GM12878 (cell line): Measurements from ENCODE around the gene GDNF. TPM values are rescaled to one million over a fixed set of nuclear protein-coding genes. Genes with fewer than 3 reads are reported as not detected.
A peak's percentile ranks its signal among the peaks of the same experiment; 100 is the strongest.

ENCODE experiments used
- ATF7 ChIP-seq: fragments of 450-650 bp; IDR thresholded peaks from 2 replicates; pipeline ENCODE4 v1.6.1; 2016; ENCODE audit warnings: low read depth, mild to moderate bottlenecking
- BACH1 ChIP-seq: fragments of 450-650 bp; IDR thresholded peaks from 2 replicates; pipeline ENCODE4 v1.6.1; 2017; ENCODE audit warnings: mild to moderate bottlenecking, borderline replicate concordance
- BHLHE40 ChIP-seq, 2 experiments: fragments of 450-650 bp in 1 of 2; IDR thresholded peaks; 2 replicates each; pipeline ENCODE4 v1.6.1; 2011 to 2017; ENCODE audit warnings: low read depth in 2 of 2, borderline replicate concordance in 1 of 2, improper control_type of control experiment in 1 of 2, low read length in 1 of 2, mild to moderate bottlenecking in 1 of 2
- CTCF ChIP-seq, 3 experiments: IDR thresholded peaks in 2 of 3; conservative IDR thresholded peaks in 1 of 3; 2 replicates each; pipeline ENCODE4 v1.5.1; 2011; ENCODE audit warnings: low read depth in 3 of 3, low read length in 3 of 3, mild to moderate bottlenecking in 3 of 3, control low read depth in 2 of 3, moderate library complexity in 2 of 3, inconsistent platforms in 1 of 3, mixed read lengths in 1 of 3; ENCODE audit not compliant: control insufficient read depth in 2 of 3, insufficient read depth in 1 of 3; ENCODE audit errors: extremely low read depth in 1 of 3
- DPF2 ChIP-seq: fragments of 450-650 bp; IDR thresholded peaks from 2 replicates; pipeline ENCODE4 v1.6.1; 2017; ENCODE audit warnings: mild to moderate bottlenecking
- EP300 ChIP-seq, 2 experiments: fragments of 150-350 bp in 1 of 2; IDR thresholded peaks; 2 replicates each; pipeline ENCODE4 v1.6.1; 2011 to 2012; ENCODE audit warnings: low read depth in 2 of 2, low read length in 2 of 2, borderline replicate concordance in 1 of 2, improper control_type of control experiment in 1 of 2, inconsistent platforms in 1 of 2; ENCODE audit not compliant: control insufficient read depth in 1 of 2
- ETV6 ChIP-seq, 2 experiments: fragments of 450-650 bp in 1 of 2; IDR thresholded peaks in 1 of 2; conservative IDR thresholded peaks in 1 of 2; 2 replicates each; pipeline ENCODE4 v1.6.1; 2014; ENCODE audit warnings: antibody characterized with exemption in 1 of 2, borderline replicate concordance in 1 of 2, low read depth in 1 of 2, mild to moderate bottlenecking in 1 of 2, moderate library complexity in 1 of 2
- FOXM1 ChIP-seq: IDR thresholded peaks from 2 replicates; pipeline ENCODE4 v1.6.1; 2012; ENCODE audit warnings: low read depth, mild to moderate bottlenecking, inconsistent platforms, low read length, moderate library complexity
- HDAC6 ChIP-seq: fragments of 200-600 bp; sonication (generic); IDR thresholded peaks from one replicate; pipeline ENCODE4 v1.8.0; 2017; ENCODE audit warnings: antibody characterized with exemption; ENCODE audit not compliant: unreplicated experiment
- HDGF ChIP-seq: fragments of 450-650 bp; IDR thresholded peaks from 2 replicates; pipeline ENCODE4 v1.6.1; 2016; ENCODE audit warnings: antibody characterized with exemption
- IKZF1 ChIP-seq: fragments of 450-650 bp; conservative IDR thresholded peaks from 2 replicates; pipeline ENCODE4 v1.6.1; 2017; ENCODE audit warnings: antibody characterized with exemption, mild to moderate bottlenecking
- IKZF2 ChIP-seq, 2 experiments: fragments of 450-650 bp; IDR thresholded peaks; 2 replicates each; pipeline ENCODE4 v1.6.1; 2017; ENCODE audit warnings: mild to moderate bottlenecking in 2 of 2, moderate library complexity in 2 of 2
- IRF4 ChIP-seq: IDR thresholded peaks from 2 replicates; pipeline ENCODE4 v1.6.1; 2011; ENCODE audit warnings: low read depth, low read length
- KAT2A ChIP-seq: conservative IDR thresholded peaks from 2 replicates; pipeline ENCODE4 v1.6.1; 2011; ENCODE audit warnings: low read depth, low read length; ENCODE audit not compliant: control insufficient read depth
- NFIC ChIP-seq: IDR thresholded peaks from 2 replicates; pipeline ENCODE4 v1.6.1; 2012; ENCODE audit warnings: low read depth, mild to moderate bottlenecking, inconsistent platforms, low read length, moderate library complexity
- NFYA ChIP-seq: IDR thresholded peaks from 2 replicates; pipeline ENCODE4 v1.6.1; 2011; ENCODE audit warnings: low read depth, mild to moderate bottlenecking, low read length, improper control_type of control experiment, borderline replicate concordance
- NFYB ChIP-seq: IDR thresholded peaks from 2 replicates; pipeline ENCODE4 v1.6.1; 2011; ENCODE audit warnings: low read depth, mild to moderate bottlenecking, low read length, improper control_type of control experiment, moderate library complexity; ENCODE audit not compliant: insufficient read depth
- NR2F1 ChIP-seq: fragments of 450-650 bp; conservative IDR thresholded peaks from 2 replicates; pipeline ENCODE4 v1.6.1; 2017; ENCODE audit warnings: mild to moderate bottlenecking
- PAX5 ChIP-seq: IDR thresholded peaks from 2 replicates; pipeline ENCODE4 v1.6.1; 2011; ENCODE audit warnings: low read depth, low read length, borderline replicate concordance
- RAD21 ChIP-seq: IDR thresholded peaks from 2 replicates; pipeline ENCODE4 v1.6.1; 2011; ENCODE audit warnings: mild to moderate bottlenecking, low read depth, low read length, moderate library complexity; ENCODE audit not compliant: insufficient read depth
- RBBP5 ChIP-seq: fragments of 200-600 bp; sonication (generic); conservative IDR thresholded peaks from 2 replicates; pipeline ENCODE4 v1.6.1; 2016
- RFX5 ChIP-seq: IDR thresholded peaks from 2 replicates; pipeline ENCODE4 v1.6.1; 2011; ENCODE audit warnings: low read depth, low read length, improper control_type of control experiment
- SMC3 ChIP-seq: IDR thresholded peaks from 2 replicates; pipeline ENCODE4 v1.6.1; 2011; ENCODE audit warnings: low read length, improper control_type of control experiment, borderline replicate concordance
- SPI1 ChIP-seq: IDR thresholded peaks from 2 replicates; pipeline ENCODE4 v1.6.1; 2011; ENCODE audit warnings: low read depth, mild to moderate bottlenecking, low read length, moderate library complexity, borderline replicate concordance; ENCODE audit not compliant: insufficient read depth
- SRF ChIP-seq, 2 experiments: IDR thresholded peaks; 2 replicates each; pipeline ENCODE4 v1.6.1; 2011; ENCODE audit warnings: low read depth in 2 of 2, low read length in 2 of 2, mild to moderate bottlenecking in 1 of 2, moderate library complexity in 1 of 2
- TCF12 ChIP-seq: IDR thresholded peaks from 2 replicates; pipeline ENCODE4 v1.6.1; 2011; ENCODE audit warnings: low read depth, mild to moderate bottlenecking, low read length
- TCF7 ChIP-seq: IDR thresholded peaks from 2 replicates; pipeline ENCODE4 v1.6.1; 2014; ENCODE audit warnings: antibody characterized with exemption, borderline replicate concordance
- YBX1 ChIP-seq: fragments of 450-650 bp; IDR thresholded peaks from 2 replicates; pipeline ENCODE4 v1.6.1; 2016; ENCODE audit warnings: antibody characterized with exemption
- YY1 ChIP-seq: IDR thresholded peaks from 2 replicates; pipeline ENCODE4 v1.6.1; 2011; ENCODE audit warnings: low read depth, mild to moderate bottlenecking, low read length
- ZBTB33 ChIP-seq: fragments of 450-650 bp; IDR thresholded peaks from 2 replicates; pipeline ENCODE4 v1.6.1; 2017; ENCODE audit warnings: mild to moderate bottlenecking
- ZNF622 ChIP-seq: fragments of 450-650 bp; IDR thresholded peaks from 2 replicates; pipeline ENCODE4 v1.6.1; 2017; ENCODE audit warnings: mild to moderate bottlenecking, inconsistent platforms
- ZSCAN29 ChIP-seq: fragments of 450-650 bp; IDR thresholded peaks from 2 replicates; pipeline ENCODE4 v1.6.1; 2017; ENCODE audit warnings: mild to moderate bottlenecking, moderate library complexity
- polyA plus RNA-seq, 11 experiments: library from polyadenylated mRNA; depleted of rRNA in 4 of 11; unstranded in 6 of 11; stranded (reverse) in 5 of 11; fragments of >200 nt; fragmentation: Nextera tagmentation in 4 of 11; fragmentation: Illumina TruSeq in 1 of 11; extraction: Ambion mirVana in 4 of 11; extraction: Trizol in 1 of 11; gene quantifications; 1 replicate in 1 of 11; 2 replicates in 10 of 11; pipeline versions ENCODE4 v1.2.1 to v1.2.3, GENCODE V29; 2011 to 2016; ENCODE audit warnings: inconsistent platforms in 2 of 11, missing spikeins in 2 of 11, low read depth in 1 of 11
- total RNA-seq, 4 experiments: library from RNA; depleted of rRNA in 3 of 4; stranded (reverse); fragments of >200 nt in 3 of 4; fragmentation: Illumina TruSeq in 1 of 4; extraction: Trizol in 1 of 4; gene quantifications; 2 replicates each; pipeline versions ENCODE4 v1.2.1 to v1.2.3, GENCODE V29; 2013 to 2021

The GDNF gene
- total and polyA plus RNA-seq, 10 of the 15 experiments (the other 5 are each of a cell fraction or from before 2014, with no cell fraction given), result not detected

DNA sequence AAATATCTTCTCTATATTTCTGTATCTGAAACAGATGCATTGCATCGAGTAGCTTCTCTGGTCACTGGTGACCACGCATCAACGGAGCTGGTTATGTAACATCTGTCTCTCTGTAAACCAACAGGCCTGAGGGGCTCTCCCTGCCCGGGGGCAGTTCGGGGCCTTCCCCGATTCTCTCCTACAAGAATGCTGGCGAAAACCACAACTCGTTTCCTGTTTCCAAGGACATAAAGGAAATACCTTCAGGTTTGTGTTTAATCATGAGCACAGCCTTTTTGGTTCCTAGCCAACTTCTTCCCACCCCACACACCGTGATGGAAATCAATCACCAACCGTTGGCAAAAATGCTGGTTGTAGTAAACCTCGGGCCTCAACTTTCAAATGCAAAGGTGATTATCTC lies 25.1 kb downstream of the GDNF start (continued):
- no peak for TF ChIP-seq SPI1
- no peak for TF ChIP-seq BACH1
- no peak for TF ChIP-seq DPF2
- TF ChIP-seq YBX1, result no peak
- no peak for TF ChIP-seq ZNF622
- no peak for TF ChIP-seq FOXM1
- no peak for TF ChIP-seq HDAC6
- no peak for TF ChIP-seq SMC3
- no peak for TF ChIP-seq ZBTB33
- TF ChIP-seq IRF4, result no peak
- no peak for TF ChIP-seq TCF7
- TF ChIP-seq EP300 (IDR thresholded peaks at IDR 0.05; ENCODE audit: borderline replicate concordance in 1 of 2, control insufficient read depth in 1 of 2, low read depth in 2 of 2, low read length in 2 of 2), result peak in 1 of 2 experiments; percentile 45; a peak in 1 of 4 replicates
- TF ChIP-seq KAT2A, result no peak
- TF ChIP-seq RAD21, result no peak
- TF ChIP-seq NFIC, result no peak
- TF ChIP-seq NFYA, result no peak
- TF ChIP-seq BHLHE40 (IDR thresholded peaks at IDR 0.05; ENCODE audit: borderline replicate concordance in 1 of 2, low read depth in 2 of 2, low read length in 1 of 2), result no peak
- TF ChIP-seq RBBP5, result no peak
- peak; percentile 69 to 70 for TF ChIP-seq IKZF2 (IDR thresholded peaks at IDR 0.05)
- TF ChIP-seq ATF7, result no peak
- no peak for TF ChIP-seq RFX5
- TF ChIP-seq NFYB, result no peak
- TF ChIP-seq HDGF, result no peak
- no peak for TF ChIP-seq YY1
- TF ChIP-seq CTCF (IDR thresholded peaks at IDR 0.05 in 2 of 3, conservative IDR thresholded peaks at IDR 0.05 in 1 of 3; ENCODE audit: control insufficient read depth in 2 of 3, extremely low read depth in 1 of 3, insufficient read depth in 1 of 3, low read depth in 3 of 3, low read length in 3 of 3), result no peak
- TF ChIP-seq TCF12, result 0 out of 2 replicates have a peak, but pooled peaks have one; percentile 56
- peak; percentile 48; the same call in 1 of the 2 replicates for TF ChIP-seq IKZF1
- no peak for TF ChIP-seq ETV6 (conservative IDR thresholded peaks at IDR 0.05 in 1 of 2, IDR thresholded peaks at IDR 0.05 in 1 of 2; ENCODE audit: borderline replicate concordance in 1 of 2, low read depth in 1 of 2)
- TF ChIP-seq NR2F1, result no peak
- 0 out of 2 replicates have a peak, but pooled peaks have one; percentile 40 for TF ChIP-seq PAX5
- no peak for TF ChIP-seq SRF (IDR thresholded peaks at IDR 0.05; ENCODE audit: low read depth in 2 of 2, low read length in 2 of 2)
- no peak for TF ChIP-seq ZSCAN29
